Choroid plexus epithelial cell (primary cell): ENCODE results near the gene C17orf67.

Experiments
- DNase-seq: peaks from one replicate; pipeline ENCODE4 v3.0.0-alpha.2; 2010; ENCODE audit warnings: low read depth
- H3K4me3 ChIP-seq: 2 replicates; pipeline ENCODE4 v1.5.1; 2011; ENCODE audit warnings: low read depth, mild to moderate bottlenecking, control low read depth, low read length, moderate library complexity
- TF ChIP-seq, protein P1 (sequence below): conservative IDR thresholded peaks from 2 replicates; pipeline ENCODE4 v1.5.1; 2011; ENCODE audit warnings: low read depth, mild to moderate bottlenecking, control low read depth, inconsistent platforms, low read length, moderate library complexity

C17orf67 gene

DNA sequence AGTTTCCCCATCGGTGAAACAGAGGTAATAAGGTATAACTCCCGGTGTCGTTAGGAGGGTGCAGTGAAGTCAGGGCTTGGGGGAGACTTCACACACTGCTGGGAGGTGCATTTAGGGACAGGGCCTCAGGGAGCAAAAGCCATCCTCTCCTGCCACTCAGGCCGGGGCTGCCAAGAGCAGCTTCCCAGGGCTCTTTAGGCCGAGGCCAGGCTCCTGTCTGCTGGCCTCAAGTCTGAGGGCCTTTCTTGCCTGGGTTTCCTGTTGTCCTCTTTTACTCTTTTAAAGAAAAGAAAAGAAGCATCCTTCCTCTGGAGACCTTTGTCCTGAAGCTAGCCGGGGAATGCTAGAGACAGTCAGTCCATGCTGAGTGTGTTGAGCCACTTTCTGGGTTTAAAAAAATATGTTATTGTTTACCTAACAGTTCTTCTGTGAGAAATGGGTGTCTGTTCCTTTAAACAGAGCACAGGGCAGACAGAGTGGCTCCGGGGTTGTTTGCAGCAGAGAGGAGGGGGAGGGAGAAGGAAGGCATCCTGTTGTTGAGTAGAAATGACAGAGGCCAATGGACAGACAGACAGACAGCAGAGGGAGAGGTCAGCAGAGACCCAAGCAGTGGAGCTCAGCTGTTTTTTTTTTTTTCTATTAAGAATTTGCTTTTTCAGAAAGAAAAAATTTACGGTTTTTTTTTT lies 79.1 kb downstream of the C17orf67 start:
- no peak overlapping the region for H3K4me3 ChIP-seq
- DNase-seq: peak; percentile 81
- TF ChIP-seq, protein P1, sequence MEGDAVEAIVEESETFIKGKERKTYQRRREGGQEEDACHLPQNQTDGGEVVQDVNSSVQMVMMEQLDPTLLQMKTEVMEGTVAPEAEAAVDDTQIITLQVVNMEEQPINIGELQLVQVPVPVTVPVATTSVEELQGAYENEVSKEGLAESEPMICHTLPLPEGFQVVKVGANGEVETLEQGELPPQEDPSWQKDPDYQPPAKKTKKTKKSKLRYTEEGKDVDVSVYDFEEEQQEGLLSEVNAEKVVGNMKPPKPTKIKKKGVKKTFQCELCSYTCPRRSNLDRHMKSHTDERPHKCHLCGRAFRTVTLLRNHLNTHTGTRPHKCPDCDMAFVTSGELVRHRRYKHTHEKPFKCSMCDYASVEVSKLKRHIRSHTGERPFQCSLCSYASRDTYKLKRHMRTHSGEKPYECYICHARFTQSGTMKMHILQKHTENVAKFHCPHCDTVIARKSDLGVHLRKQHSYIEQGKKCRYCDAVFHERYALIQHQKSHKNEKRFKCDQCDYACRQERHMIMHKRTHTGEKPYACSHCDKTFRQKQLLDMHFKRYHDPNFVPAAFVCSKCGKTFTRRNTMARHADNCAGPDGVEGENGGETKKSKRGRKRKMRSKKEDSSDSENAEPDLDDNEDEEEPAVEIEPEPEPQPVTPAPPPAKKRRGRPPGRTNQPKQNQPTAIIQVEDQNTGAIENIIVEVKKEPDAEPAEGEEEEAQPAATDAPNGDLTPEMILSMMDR: no peak

GRCh38 chr17:56752263-56752836 lies 81.4 kb downstream of the C17orf67 start:
- TF ChIP-seq, protein P1: no peak
- no peak overlapping the region for H3K4me3 ChIP-seq
- DNase-seq: no peak

- H3K4me3 ChIP-seq: no peak overlapping the region
- TF ChIP-seq, protein P1: peak; percentile 34
- no peak for DNase-seq
Measured at GRCh38 chr17:56751145-56751738, 82.5 kb downstream of the C17orf67 start.

DNA sequence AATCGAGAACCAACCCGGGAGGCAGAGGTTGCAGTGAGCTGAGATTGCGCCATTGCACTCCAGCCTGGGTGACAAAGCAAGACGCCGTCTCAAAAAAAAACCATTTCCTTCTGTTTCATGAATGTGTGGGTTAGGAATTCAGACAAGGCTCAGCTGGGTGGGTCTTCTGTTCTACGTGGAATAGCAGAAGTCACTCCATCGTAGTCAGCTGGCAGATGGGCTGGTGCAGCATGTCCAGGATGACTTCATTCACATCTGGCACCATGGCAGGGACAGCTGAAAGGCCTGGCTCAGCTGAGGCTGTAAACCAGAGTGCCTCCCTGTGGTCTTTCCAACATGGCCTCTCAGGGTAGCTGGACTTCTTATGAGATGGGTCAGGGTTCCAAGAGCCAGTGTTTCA lies 89.0 kb downstream of the C17orf67 start:
- no peak overlapping the region for H3K4me3 ChIP-seq
- TF ChIP-seq, protein P1: no peak
- no peak for DNase-seq

GRCh38 chr17:56742601-56743000 lies 91.1 kb downstream of the C17orf67 start:
- TF ChIP-seq, protein P1: no peak
- no peak overlapping the region for H3K4me3 ChIP-seq
- DNase-seq: peak; percentile 53
